ENCODE results near the gene ARFGAP2.

ARFGAP2 gene

GRCh38 chr11:47171061-47171838 is 5.4 kb downstream of the ARFGAP2 start:
- DNase-seq (ENCODE audit: low read depth in 2 of 2) = no peak

DNA sequence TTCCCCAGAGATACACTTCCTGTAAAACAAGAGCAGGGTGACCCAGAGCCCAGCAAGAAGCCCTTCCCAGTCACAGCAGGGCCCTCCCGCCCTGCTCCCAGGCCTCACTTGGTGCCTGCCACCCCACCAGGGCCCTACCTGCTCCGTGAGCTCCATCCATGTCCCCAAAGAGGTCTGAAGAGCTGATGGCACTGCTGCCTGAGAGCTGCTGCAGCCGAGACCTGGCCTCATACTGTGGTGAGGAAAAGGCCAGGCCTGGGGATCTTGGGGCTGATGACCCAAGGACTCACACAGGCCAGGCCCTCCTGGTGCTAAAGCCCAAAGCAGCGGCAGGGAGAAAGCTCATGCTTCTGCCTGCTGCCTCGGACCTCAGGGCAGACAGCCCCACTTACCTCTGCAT is 10.3 kb downstream of the ARFGAP2 start:
- no peak for DNase-seq (ENCODE audit: low read depth in 2 of 2)

GRCh38 chr11:47165253-47165840 is 11.3 kb downstream of the ARFGAP2 start:
- DNase-seq (ENCODE audit: low read depth in 2 of 2) = no peak

- no peak for DNase-seq (ENCODE audit: low read depth in 2 of 2)
Observed at GRCh38 chr11:47164321-47164720, 12.4 kb downstream of the ARFGAP2 start.

DNA sequence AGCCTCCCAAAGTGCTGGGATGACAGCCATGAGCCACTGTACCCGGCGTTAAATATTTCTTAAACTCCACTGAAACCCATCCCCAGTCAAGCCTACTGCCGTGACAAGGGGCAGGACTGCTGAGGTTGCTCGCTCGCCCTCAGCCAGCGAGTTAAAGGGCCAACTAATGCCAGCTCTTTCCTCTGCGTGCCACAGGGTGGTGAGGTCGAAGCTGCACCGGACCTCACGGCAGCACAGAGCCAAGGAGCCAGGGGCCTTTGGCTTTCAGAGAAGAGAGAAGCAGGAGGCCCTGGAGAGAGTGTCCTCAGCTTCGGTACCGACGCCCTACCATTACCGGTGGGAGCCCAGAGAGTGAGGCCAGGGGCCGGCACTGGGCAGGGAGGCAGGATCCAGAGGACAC is 12.8 kb downstream of the ARFGAP2 start:
- no peak for DNase-seq (ENCODE audit: low read depth in 2 of 2)

GRCh38 chr11:47163193-47163592 is 13.5 kb downstream of the ARFGAP2 start:
- DNase-seq (ENCODE audit: low read depth in 2 of 2) = no peak

DNA sequence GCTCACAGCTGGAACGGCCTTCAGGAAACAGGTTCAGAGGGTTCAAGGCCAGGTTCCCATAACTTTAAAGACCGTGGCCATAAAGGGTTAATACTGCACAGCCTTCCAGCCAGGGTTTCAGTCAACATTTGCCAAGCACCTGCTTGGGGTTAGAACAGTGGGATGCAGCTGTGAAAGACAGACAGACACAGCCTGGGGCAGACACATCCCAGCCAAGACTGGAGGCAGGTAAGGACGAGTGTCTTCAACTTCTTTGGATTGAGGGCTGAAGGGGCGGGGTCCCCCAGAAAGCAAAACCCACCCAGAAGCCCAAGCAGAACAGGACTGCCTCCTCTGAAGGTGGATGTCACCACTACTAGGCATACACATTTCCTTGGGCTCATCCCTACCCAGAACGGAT is 14.3 kb downstream of the ARFGAP2 start:
- DNase-seq (ENCODE audit: low read depth in 2 of 2) = no peak

DNA sequence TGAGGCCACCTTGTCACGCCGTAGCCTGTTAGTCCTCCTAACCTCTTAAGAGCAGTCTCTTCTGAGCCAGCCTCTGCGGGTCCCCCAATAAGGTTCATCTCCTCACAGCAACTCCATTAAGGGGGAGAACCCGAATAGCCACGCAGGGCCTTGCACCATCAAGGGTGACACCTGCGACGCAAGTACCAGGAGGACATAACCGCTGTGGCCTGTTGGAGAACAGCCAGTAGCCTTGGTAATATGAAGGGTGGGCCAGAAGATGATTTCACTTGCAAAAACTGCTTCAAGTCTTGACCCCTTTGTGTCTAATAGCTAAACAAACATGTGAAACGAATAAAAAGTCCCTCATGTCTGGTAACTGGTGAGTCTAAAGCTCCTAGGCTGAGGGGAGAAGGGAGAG is 14.8 kb downstream of the ARFGAP2 start:
- DNase-seq (ENCODE audit: low read depth in 2 of 2) = no peak

DNA sequence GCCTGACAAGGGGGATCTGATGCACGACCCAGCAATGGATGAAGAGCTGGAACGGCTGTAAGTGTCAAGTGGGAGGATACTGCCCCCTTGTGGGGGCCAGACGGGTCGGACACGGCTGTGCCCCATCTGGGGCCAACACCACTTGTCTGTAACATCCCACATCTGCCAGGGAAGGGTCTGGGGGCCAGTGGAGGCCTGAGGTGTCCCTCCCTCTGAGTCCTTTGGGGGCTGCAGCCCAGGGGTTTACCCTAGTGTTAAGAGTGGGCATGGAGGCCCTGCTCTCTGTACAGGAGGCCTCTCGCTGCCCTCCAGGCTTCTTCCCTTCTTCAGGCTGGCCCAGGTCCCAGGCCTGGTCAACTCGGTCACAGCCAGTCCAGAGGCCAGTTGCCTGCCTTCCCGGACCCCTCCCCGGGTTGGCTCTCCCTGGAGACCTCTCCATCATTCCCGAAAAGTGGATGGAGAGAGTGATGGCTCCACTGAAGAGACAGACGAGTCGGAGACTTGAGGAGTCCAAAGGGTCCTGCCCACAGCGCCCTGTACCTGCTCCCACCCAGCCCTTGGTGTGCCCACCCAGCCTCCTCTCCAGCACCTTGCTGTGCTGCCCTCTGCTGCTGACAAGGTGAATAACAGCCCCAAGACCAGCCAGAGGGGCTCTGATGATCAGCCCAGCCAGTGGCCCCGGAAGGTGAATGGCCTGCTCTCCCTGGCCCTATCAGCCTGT is 15.4 kb downstream of the ARFGAP2 start:
- DNase-seq (ENCODE audit: low read depth in 2 of 2) = peak in 1 of 2 donors; percentile 31

DNA sequence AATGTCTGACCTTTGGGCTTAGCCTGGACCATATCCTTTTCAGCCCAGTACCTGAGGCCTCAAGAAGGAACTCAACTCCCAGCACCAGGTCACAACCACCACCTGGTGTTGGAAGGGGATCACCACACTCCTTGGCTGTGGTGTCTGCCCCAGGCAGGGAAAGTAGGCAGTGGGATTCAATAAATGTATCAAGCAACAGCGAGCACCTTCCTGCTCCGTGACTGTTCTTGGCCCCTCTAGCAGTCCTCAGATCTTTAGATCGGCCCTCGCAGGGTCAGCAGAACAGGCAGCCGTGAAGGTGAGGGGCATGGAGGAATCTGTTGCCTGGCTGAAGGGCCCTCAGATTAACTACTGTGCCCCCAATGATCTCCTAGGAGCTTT is 15.9 kb downstream of the ARFGAP2 start:
- no peak for DNase-seq (ENCODE audit: low read depth in 2 of 2)

DNA sequence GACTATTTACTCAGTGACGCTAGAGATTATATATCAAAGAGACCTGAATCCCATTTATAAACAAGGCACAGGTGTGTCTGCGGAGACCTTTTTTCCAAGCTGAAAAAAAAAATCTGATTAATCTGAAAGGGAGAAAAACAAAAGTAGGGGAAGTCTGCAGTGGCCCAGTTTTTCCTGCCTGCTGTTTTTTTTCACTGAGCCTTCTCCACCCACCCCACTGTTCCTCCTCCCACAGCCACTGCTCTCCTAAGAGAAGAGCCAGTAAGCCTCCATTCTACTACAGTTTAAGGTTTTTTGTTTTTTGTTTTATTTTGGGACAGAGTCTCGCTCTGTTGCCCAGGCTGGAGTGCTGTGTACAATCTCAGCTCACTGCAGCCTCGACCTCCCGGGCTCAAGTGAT is 18.4 kb downstream of the ARFGAP2 start:
- DNase-seq (ENCODE audit: low read depth in 2 of 2) = no peak

DNA sequence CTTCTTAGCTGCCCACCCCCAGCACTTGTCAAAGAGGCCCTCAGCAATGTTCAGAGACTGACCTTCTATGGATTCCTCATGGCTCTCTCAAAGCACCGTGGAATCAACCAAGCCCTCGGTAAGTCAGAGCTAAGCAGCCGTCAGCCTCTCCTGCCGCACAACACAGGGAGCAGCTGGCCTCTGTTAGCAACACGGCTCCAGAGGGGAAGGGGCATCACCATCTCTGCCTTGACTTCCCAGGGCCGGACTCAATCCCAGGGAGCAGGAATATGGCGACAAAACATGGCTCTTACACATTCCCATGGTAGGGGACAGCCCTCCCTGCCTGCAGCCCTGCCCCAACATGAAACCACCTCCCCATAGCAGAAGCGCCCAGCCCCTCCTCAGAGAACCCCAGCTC is 18.9 kb downstream of the ARFGAP2 start:
- DNase-seq (ENCODE audit: low read depth in 2 of 2) = no peak

- no peak for DNase-seq (ENCODE audit: low read depth in 2 of 2)
Observed at GRCh38 chr11:47156951-47157350, 19.7 kb downstream of the ARFGAP2 start.

- DNase-seq (ENCODE audit: low read depth in 2 of 2) = no peak
Observed at GRCh38 chr11:47156333-47156732, 20.3 kb downstream of the ARFGAP2 start.

DNA sequence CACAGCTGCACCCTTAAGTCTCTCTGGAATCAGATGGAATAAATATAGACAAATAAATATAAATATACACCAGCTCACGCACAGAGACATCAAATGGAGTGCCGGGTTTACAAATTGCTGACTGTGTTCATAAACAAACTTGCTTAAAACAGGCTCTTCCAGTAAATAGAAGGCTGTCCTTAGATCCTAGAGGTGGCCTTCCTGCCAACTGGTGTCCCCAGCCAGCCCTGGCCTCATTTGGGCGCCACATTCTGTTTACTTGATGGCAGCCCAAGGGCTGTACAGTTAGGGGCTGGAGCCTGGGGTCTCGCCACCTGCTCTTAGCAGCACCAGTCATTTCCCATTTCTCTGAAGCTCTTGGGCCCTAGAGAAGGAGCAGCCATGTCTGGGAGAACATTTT is 20.8 kb downstream of the ARFGAP2 start:
- no peak for DNase-seq (ENCODE audit: low read depth in 2 of 2)

DNA sequence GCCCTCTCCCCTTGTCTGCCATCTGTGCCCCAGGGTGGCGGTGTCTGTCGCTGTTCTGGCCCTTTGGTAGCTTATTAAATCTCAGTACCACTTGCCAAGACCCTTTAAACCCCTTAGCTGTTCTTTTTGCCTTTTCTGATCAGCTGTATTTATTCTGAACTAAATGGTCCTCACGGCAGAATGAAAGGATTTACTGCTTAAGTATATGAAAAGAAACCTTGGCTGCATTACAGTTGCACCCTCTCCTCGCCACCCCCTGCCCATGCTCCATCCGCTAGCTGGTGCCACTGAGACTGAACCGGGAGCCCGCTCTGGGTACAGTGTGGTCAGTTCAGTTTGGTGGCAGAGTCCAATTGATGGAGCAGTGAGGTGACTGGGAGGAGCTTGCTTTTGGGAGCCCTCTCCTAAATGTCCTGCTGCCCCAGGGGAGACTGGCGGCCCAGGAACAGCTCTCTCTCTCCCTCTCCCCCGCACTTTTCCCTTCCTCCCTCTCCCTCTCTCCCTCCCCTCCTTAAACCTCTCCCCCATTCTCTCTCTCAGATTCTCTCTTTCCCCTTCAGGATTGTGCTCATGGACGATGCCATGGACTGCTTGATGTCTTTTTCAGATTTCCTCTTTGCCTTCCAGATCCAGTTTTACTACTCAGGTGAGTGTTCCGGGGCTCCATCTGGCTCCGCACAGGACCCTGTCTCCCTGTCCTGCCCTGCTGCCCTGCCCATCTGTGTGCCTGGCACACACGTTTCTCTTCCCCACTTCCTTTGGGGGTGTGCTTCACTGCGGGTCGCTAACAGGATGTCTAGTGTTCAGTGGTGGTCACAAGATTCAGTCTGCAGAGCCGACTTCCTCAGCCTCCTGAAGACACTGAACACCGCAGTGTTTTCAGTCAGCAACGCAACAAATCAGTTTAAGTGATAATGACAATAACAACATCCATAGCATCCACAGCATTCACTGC is 21.8 kb downstream of the ARFGAP2 start:
- no peak for DNase-seq (ENCODE audit: low read depth in 2 of 2)

- peak in 1 of 2 donors; percentile 20 for DNase-seq (ENCODE audit: low read depth in 2 of 2)
Observed at GRCh38 chr11:47152953-47153950, 23.4 kb downstream of the ARFGAP2 start.

DNA sequence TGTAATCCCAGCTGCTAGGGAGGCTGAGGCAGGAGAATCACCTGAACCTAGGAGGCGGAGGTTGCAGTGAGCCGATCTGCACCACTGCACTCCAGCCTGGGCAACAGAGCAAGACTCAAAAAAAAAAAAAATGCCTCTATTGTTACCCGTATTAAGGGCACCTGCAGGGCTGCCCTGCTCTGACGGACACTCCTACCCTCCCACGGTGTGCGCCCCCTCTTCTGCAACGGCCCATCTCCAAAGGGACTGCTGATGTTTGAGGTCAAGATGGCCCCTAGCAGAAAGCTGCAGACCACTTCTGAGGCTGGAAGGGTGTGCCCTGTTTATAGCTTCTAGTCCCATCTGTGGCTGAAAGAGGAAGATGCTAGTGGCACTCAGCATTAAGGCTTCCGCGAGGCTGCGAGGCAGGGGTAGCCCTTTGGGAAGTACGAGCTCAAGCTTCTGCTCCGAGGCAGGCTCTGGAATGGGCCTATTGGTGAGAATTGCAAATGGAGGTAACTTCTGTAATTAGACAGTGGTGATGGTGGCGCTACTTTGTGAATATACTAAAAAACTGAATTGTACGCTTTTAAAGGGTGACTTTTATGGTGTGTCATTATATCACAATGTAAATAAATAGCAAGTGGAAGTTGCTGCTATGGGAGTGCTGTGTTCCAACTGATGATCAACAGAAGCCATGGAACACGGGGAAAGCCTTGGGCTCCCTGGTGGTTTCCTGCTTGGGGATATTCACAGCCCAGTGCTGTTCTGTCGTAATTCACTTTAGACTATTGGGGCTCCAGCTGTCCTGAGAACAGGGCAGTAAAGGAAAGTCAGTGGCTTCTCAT is 24.3 kb downstream of the ARFGAP2 start:
- DNase-seq (ENCODE audit: low read depth in 2 of 2) = no peak

DNA sequence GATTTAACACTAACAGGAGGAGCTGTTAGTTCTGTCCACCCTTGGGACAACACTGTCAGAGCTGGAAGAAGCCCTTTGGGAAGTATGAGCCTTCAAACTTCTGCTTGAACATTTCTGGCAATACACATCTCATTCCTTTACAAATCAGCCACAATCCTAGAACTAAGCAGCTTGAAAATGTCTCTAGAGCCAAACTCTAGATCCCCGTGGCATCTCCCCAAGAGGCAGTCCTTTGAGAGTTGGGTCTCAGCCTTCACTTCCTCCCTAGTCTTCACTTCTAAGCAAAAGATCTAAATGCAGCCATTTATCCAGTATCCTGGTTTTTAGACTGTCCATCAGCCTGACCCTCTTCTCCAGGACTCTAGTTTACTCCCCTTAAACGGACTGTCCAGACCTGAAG is 26.9 kb downstream of the ARFGAP2 start:
- no peak for DNase-seq (ENCODE audit: low read depth in 2 of 2)

All from stimulated activated CD4-positive, alpha-beta T cell treated with anti-CD3 and anti-CD28 coated beads, Interleukin-1b, Interleukin-23, amount 100 ng/mL, for 1 hour (primary cell).